SH-SY5Y (cell line): ENCODE results near the gene RHBDL3.

Source experiments
- GATA2 ChIP-seq: IDR thresholded peaks from 2 replicates; pipeline ENCODE4 v1.6.1; 2011; ENCODE audit warnings: mild to moderate bottlenecking, low read depth, low read length
- GATA3 ChIP-seq: IDR thresholded peaks from 2 replicates; pipeline ENCODE4 v1.6.1; 2011; ENCODE audit warnings: low read depth, mild to moderate bottlenecking, low read length, moderate library complexity

GRCh38 chr17:32345951-32346600, 80.4 kb downstream of the RHBDL3 start:
- TF ChIP-seq GATA2 (no peak), GATA3 (no peak)
